ENCODE measurements around the gene LELP1.

GRCh38 chr1:153242160-153242559 lies 38.9 kb downstream of the LELP1 start:
- TF ChIP-seq CTCF (IDR thresholded peaks at IDR 0.05): no peak
- no peak for TF ChIP-seq POLR2A (IDR thresholded peaks at IDR 0.05)
